Smooth muscle cell (in vitro differentiated cells): ENCODE measurements around the gene HIC2. TPM values are rescaled to one million over a fixed set of nuclear protein-coding genes. Genes with fewer than 3 reads are reported as not detected.

Experiments
- DNase-seq: peaks from one replicate; lab custom pipeline; 2025; ENCODE audit not compliant: unreplicated experiment; lab: John Stamatoyannopoulos, UW
- H2AFZ ChIP-seq: fragments of 200-600 bp; sonication (generic); 2 replicates; pipeline ENCODE4 v1.6.0; 2016; ENCODE audit warnings: antibody characterized with exemption, low read depth, mild to moderate bottlenecking
- H3F3A ChIP-seq: fragments of 200-600 bp; sonication (generic); 2 replicates; pipeline ENCODE4 v1.6.0; 2017; ENCODE audit warnings: antibody characterized with exemption, low read depth
- H3K27ac ChIP-seq: fragments of 200-600 bp; sonication (generic); 2 replicates; pipeline ENCODE4 v1.5.1; 2016; ENCODE audit warnings: low read depth, mild to moderate bottlenecking
- H3K27me3 ChIP-seq: fragments of 200-600 bp; sonication (generic); 2 replicates; pipeline ENCODE4 v1.6.1; 2016; ENCODE audit warnings: low read depth, mild to moderate bottlenecking
- H3K36me3 ChIP-seq: fragments of 200-600 bp; sonication (generic); 2 replicates; pipeline ENCODE4 v1.5.1; 2016; ENCODE audit warnings: low read depth
- H3K4me1 ChIP-seq: fragments of 200-600 bp; sonication (generic); 2 replicates; pipeline ENCODE4 v1.5.1; 2016; ENCODE audit warnings: low read depth
- H3K4me2 ChIP-seq: fragments of 200-600 bp; sonication (generic); 2 replicates; pipeline ENCODE4 v1.6.0; 2016; ENCODE audit warnings: mild to moderate bottlenecking
- H3K4me3 ChIP-seq: fragments of 200-600 bp; sonication (generic); 2 replicates; pipeline ENCODE4 v1.5.1; 2016; ENCODE audit warnings: mild to moderate bottlenecking
- H3K79me2 ChIP-seq: fragments of 200-600 bp; sonication (generic); 2 replicates; pipeline ENCODE4 v1.6.0; 2016; ENCODE audit warnings: low read depth, mild to moderate bottlenecking
- H3K9ac ChIP-seq: fragments of 200-600 bp; sonication (generic); 2 replicates; pipeline ENCODE4 v1.6.0; 2016; ENCODE audit warnings: low read depth
- H3K9me3 ChIP-seq: fragments of 200-600 bp; sonication (generic); replicated peaks from 2 replicates; pipeline ENCODE4 v1.5.1; 2016; ENCODE audit warnings: low read depth
- H4K20me1 ChIP-seq: fragments of 200-600 bp; sonication (generic); 2 replicates; pipeline ENCODE4 v1.6.0; 2016; ENCODE audit warnings: low read depth
- CTCF ChIP-seq: fragments of 200-600 bp; sonication (generic); IDR thresholded peaks from 2 replicates; pipeline ENCODE4 v1.5.1; 2017; ENCODE audit warnings: borderline replicate concordance, mild to moderate bottlenecking, antibody characterized with exemption; ENCODE audit not compliant: insufficient read depth, poor library complexity, severe bottlenecking
- WGBS: methylation state at CpG from one replicate; pipeline ENCODE4 v1.1.7; 2016; ENCODE audit warnings: low lambda C conversion rate; 5-methylcytosine and 5-hydroxymethylcytosine counted together
- polyA plus RNA-seq: library from polyadenylated mRNA; unstranded; fragments of >200 nt; fragmentation: Nextera tagmentation; extraction: Ambion mirVana; gene quantifications from 2 replicates; pipeline ENCODE4 v1.2.1, GENCODE V29; 2016
- total RNA-seq: library from RNA; depleted of rRNA; stranded (reverse); fragments of >200 nt; gene quantifications from 2 replicates; pipeline ENCODE4 v1.2.3, GENCODE V29; 2014

Gene HIC2
- total and polyA plus RNA-seq, 2 experiments from 2014 or later, result 4.8 to 8.5 TPM

GRCh38 chr22:21444701-21445436, 27.7 kb downstream of the HIC2 start:
- Histone ChIP-seq H3K36me3 (no peaks in the 10 kb centered on the region), H2AFZ (no peak overlapping the region), H3K9ac (no peak overlapping the region), H3K9me3 (no peaks in the 10 kb centered on the region), H3F3A (no peaks in the 10 kb centered on the region), H3K27ac (no peak overlapping the region), H3K27me3 (no peaks in the 10 kb centered on the region), H3K4me2 (no peak overlapping the region), H3K79me2 (peaks cover 5% of the 10 kb centered on the region), H3K4me3 (no peak overlapping the region), H4K20me1 (peaks cover 73% of the 10 kb centered on the region), H3K4me1 (no peaks in the 10 kb centered on the region)
- no peak for DNase-seq
- 95% methylated on average over 34 of the region's 35 CpGs for WGBS
- no peak for TF ChIP-seq CTCF

GRCh38 chr22:21445437-21446127, 28.4 kb downstream of the HIC2 start:
- Histone ChIP-seq H4K20me1 (peaks cover 80% of the 10 kb centered on the region), H3K4me1 (no peaks in the 10 kb centered on the region), H3K9ac (no peak overlapping the region), H3F3A (no peaks in the 10 kb centered on the region), H3K9me3 (no peaks in the 10 kb centered on the region), H3K79me2 (peaks cover 5% of the 10 kb centered on the region), H3K4me3 (no peak overlapping the region), H3K36me3 (no peaks in the 10 kb centered on the region), H3K27me3 (no peaks in the 10 kb centered on the region), H3K27ac (no peak overlapping the region), H2AFZ (no peak overlapping the region), H3K4me2 (no peak overlapping the region)
- no peak for TF ChIP-seq CTCF
- 96% methylated on average over 23 of the region's 27 CpGs for WGBS
- DNase-seq, result no peak

- Histone ChIP-seq H3K4me1 (no peaks in the 10 kb centered on the region), H3K27me3 (no peaks in the 10 kb centered on the region), H4K20me1 (peaks cover 85% of the 10 kb centered on the region), H3F3A (no peaks in the 10 kb centered on the region), H3K9me3 (no peaks in the 10 kb centered on the region), H3K4me3 (no peak overlapping the region), H3K4me2 (no peak overlapping the region), H3K79me2 (peaks cover 5% of the 10 kb centered on the region), H3K27ac (no peak overlapping the region), H3K36me3 (no peaks in the 10 kb centered on the region), H2AFZ (no peak overlapping the region), H3K9ac (no peak overlapping the region)
- 98% methylated on average over 49 of the region's 49 CpGs for WGBS
- TF ChIP-seq CTCF, result no peak
- DNase-seq, result no peak
Observed at GRCh38 chr22:21446128-21446826, 29.1 kb downstream of the HIC2 start.
